Bronchial epithelial cell (primary cell): Measurements from ENCODE around the gene ZC3H12D. TPM values are rescaled to one million over a fixed set of nuclear protein-coding genes. Genes with fewer than 3 reads are reported as not detected.

Experiments
- DNase-seq: peaks from one replicate; pipeline ENCODE4 v3.0.0-alpha.2; 2010; ENCODE audit warnings: low read depth
- FAIRE-seq: peaks from 2 replicates; lab custom pipeline; 2011; peaks lifted over from hg19 to GRCh38; lab: Jason Lieb, UNC
- H3K27me3 ChIP-seq: 2 replicates; pipeline ENCODE4 v1.5.1; 2011; ENCODE audit warnings: low read length; ENCODE audit not compliant: control insufficient read depth, insufficient read depth
- H3K36me3 ChIP-seq: 2 replicates; pipeline ENCODE4 v1.5.1; 2011; ENCODE audit warnings: low read length; ENCODE audit not compliant: control insufficient read depth, insufficient read depth
- H3K4me3 ChIP-seq: 2 replicates; pipeline ENCODE4 v1.5.1; 2011; ENCODE audit warnings: mild to moderate bottlenecking, low read depth, low read length, control low read depth
- total RNA-seq: library from RNA; depleted of rRNA; stranded (reverse); fragments of >200 nt; gene quantifications from 2 replicates; pipeline ENCODE4 v1.2.1, GENCODE V29; 2014
- TF ChIP-seq, protein P1 (sequence below): IDR thresholded peaks from 2 replicates; pipeline ENCODE4 v1.5.1; 2011; ENCODE audit warnings: mild to moderate bottlenecking, moderate library complexity, low read length, control low read depth, inconsistent platforms; ENCODE audit not compliant: insufficient read depth, severe bottlenecking

ZC3H12D gene
- total RNA-seq, 1 donor from 2014 or later: under 0.01 TPM

DNA sequence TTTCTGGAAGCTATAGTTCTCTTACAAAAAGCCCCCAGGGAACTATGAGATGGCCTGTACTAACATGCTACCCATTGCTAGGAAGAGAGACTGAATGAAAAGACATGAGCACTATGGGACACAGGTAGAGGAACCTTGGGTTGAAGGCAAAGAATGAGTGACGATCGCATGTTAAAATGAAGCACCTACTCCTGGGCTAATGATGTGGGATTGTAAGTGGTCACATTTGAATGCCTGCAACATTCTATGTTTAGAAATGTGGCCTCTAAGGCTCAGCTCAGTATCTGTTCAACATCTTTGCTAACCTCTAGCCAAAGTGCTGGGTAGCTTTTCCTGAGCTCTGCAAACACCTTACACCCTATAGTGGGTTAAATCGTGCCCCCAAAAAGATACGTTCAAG, 5.2 kb upstream of the ZC3H12D start:
- FAIRE-seq: no peak
- no peak for DNase-seq

DNA sequence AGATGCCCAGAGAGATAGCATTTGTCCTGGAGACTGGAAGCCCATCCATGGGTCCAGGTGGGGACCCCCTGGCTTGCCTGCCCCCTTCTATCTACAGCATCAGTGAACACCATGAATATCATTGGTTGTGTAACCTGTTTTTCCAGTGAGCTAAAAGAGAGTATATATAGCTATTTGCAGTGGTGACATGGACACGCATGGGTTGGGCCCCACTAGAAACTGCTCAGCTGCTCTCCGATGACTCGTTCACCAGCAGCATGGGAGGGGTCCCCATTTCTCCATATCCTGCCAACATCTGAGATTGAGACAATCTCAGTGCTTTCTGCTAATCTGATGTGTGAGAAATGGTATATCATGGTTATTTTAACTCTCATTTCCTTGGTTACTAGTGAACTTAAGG, 4.0 kb upstream of the ZC3H12D start:
- Histone ChIP-seq H3K27me3 (no peaks in the 10 kb centered on the region), H3K4me3 (no peak overlapping the region), H3K36me3 (no peaks in the 10 kb centered on the region)
- DNase-seq (no peak), FAIRE-seq (no peak)
- TF ChIP-seq, protein P1, sequence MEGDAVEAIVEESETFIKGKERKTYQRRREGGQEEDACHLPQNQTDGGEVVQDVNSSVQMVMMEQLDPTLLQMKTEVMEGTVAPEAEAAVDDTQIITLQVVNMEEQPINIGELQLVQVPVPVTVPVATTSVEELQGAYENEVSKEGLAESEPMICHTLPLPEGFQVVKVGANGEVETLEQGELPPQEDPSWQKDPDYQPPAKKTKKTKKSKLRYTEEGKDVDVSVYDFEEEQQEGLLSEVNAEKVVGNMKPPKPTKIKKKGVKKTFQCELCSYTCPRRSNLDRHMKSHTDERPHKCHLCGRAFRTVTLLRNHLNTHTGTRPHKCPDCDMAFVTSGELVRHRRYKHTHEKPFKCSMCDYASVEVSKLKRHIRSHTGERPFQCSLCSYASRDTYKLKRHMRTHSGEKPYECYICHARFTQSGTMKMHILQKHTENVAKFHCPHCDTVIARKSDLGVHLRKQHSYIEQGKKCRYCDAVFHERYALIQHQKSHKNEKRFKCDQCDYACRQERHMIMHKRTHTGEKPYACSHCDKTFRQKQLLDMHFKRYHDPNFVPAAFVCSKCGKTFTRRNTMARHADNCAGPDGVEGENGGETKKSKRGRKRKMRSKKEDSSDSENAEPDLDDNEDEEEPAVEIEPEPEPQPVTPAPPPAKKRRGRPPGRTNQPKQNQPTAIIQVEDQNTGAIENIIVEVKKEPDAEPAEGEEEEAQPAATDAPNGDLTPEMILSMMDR: no peak

More for the DNA sequence above, 5.2 kb upstream of the ZC3H12D start:
- Histone ChIP-seq H3K27me3 (no peaks in the 10 kb centered on the region), H3K4me3 (no peak overlapping the region), H3K36me3 (no peaks in the 10 kb centered on the region)
- TF ChIP-seq, protein P1: no peak

DNA sequence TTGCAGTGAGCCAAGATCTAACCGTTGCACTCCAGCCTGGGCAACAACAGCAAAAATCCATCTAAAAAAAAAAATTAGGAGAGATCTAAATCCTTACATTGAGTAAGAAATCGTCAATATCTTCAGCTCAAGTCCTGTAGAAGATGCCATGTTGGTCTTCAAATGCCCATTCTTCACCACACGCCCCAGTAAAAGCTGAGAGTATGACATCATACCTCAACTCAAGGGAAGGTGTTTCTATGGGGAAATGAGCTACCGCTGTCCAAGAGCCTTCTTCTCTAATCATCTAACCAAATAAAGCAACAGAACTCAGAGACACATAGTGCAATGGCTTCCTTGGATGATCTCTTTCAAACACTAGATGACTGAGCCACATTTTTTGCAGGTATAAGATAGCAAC, 2.5 kb upstream of the ZC3H12D start:
- FAIRE-seq: no peak
- Histone ChIP-seq H3K36me3 (no peaks in the 10 kb centered on the region), H3K4me3 (no peak overlapping the region), H3K27me3 (no peaks in the 10 kb centered on the region)
- TF ChIP-seq, protein P1: no peak
- DNase-seq: no peak

DNA sequence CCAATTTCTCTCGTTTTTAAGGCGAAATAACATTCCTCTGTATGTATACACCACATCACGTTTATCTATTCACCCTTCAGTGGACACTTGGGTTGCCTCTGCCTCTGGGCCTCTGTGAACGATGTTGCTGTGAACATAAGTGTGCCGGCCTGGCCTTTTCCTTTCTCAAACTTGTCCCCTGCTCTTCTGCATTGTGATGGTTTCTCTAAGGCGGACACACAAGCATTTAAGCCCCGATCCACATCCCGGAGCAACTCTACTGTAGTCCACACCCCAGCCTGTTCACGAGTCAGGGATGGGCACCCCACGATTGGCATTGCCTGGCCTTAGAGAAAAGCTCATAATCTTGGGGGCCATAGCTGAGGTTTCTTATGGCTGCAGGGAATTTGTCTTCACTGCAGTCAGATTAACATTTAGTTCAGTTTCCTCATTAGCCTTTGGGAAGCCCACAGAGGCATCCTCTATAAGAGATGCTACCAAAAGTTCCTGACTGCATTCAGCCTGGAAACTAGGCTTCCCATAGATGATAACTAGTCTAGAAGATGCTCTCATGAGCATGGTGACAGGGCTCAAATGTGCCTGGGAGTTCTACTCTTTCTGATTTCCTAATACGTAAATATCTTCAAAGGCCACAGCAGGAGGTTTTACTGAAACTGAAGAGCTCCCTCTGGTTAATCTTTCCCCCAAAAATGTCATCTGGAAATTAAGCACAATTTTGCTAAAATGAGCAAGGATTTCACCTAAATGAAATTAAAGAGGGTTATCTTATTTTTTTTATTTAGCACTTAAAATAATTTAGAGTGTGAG, 762 bp downstream of the ZC3H12D start:
- no peak overlapping the region for H3K4me3 ChIP-seq
- FAIRE-seq (no peak), DNase-seq (no peak)
- no peaks in the 10 kb centered on the region for H3K36me3 ChIP-seq
- TF ChIP-seq, protein P1: no peak
- H3K27me3 ChIP-seq: no peaks in the 10 kb centered on the region

DNA sequence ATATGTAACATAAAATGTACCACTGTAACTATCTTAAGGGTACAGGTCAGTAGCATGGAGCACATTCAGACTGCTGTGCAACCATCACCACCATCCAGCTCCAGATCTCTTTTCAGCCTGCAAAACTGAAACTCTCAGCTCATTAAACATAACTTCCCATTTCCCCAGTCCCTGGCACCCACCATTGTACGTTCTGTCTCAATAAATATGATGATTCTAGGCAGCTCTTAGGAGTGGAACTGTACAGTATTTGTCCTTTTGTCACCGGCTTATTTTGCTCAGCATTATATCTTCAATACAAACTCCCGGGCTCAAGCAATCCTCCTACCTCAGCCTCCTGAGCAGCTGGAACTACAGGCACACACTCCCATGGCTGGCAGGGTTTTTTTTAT, 1.5 kb downstream of the ZC3H12D start:
- no peaks in the 10 kb centered on the region for H3K27me3 ChIP-seq
- FAIRE-seq: no peak
- TF ChIP-seq, protein P1: no peak
- no peak overlapping the region for H3K4me3 ChIP-seq
- no peaks in the 10 kb centered on the region for H3K36me3 ChIP-seq
- DNase-seq: no peak
